ENCODE results near the gene BCAS4.

- TF ChIP-seq CTCF (conservative IDR thresholded peaks at IDR 0.05 in 1 of 2, IDR thresholded peaks at IDR 0.05 in 1 of 2; ENCODE audit: extremely low read depth in 1 of 2, insufficient read depth in 1 of 2, low read depth in 1 of 2, low read length in 2 of 2), result no peak
- no peak for TF ChIP-seq EZH2 (IDR thresholded peaks at IDR 0.05; ENCODE audit: borderline replicate concordance, low read length)
These were observed 119.0 kb downstream of the BCAS4 start for GRCh38 chr20:50913690-50914375.
